GM23248 (cell line): ENCODE data around the gene TRIM26. TPM values are rescaled to one million over a fixed set of nuclear protein-coding genes. Genes with fewer than 3 reads are reported as not detected.
"Not testable (repeated sequence)": the region's sequence is repeated elsewhere in the genome, so short reads cannot be mapped to it uniquely, and the experiment has no call there.

Experiments used
- DNase-seq: peaks from one replicate; pipeline ENCODE4 v3.0.0-alpha.2; 2015
- H2AFZ ChIP-seq: fragments of 200-600 bp; sonication (generic); 2 replicates; pipeline ENCODE4 v1.6.1; 2016; ENCODE audit warnings: antibody characterized with exemption
- H3F3A ChIP-seq: fragments of 200-600 bp; sonication (generic); 2 replicates; pipeline ENCODE4 v1.6.1; 2016; ENCODE audit warnings: mild to moderate bottlenecking, antibody characterized with exemption, mixed run types; ENCODE audit not compliant: insufficient read depth
- H3K27ac ChIP-seq: fragments of 200-600 bp; sonication (generic); 2 replicates; pipeline ENCODE4 v1.5.1; 2016; ENCODE audit warnings: mild to moderate bottlenecking
- H3K27me3 ChIP-seq: fragments of 200-600 bp; sonication (generic); replicated peaks from 2 replicates; pipeline ENCODE4 v1.6.1; 2016; ENCODE audit warnings: mild to moderate bottlenecking; ENCODE audit not compliant: insufficient read depth
- H3K36me3 ChIP-seq: fragments of 200-600 bp; sonication (generic); 2 replicates; pipeline ENCODE4 v1.6.1; 2016; ENCODE audit warnings: low read depth, mild to moderate bottlenecking
- H3K4me1 ChIP-seq: fragments of 200-600 bp; sonication (generic); 2 replicates; pipeline ENCODE4 v1.6.1; 2016; ENCODE audit warnings: mild to moderate bottlenecking; ENCODE audit not compliant: insufficient read depth
- H3K4me2 ChIP-seq: fragments of 200-600 bp; sonication (generic); one replicate; pipeline ENCODE4 v1.6.1; 2016; ENCODE audit warnings: mild to moderate bottlenecking; ENCODE audit not compliant: unreplicated experiment
- H3K4me3 ChIP-seq: fragments of 200-600 bp; sonication (generic); 2 replicates; pipeline ENCODE4 v1.5.1; 2016; ENCODE audit warnings: mild to moderate bottlenecking
- H3K79me2 ChIP-seq: fragments of 200-600 bp; sonication (generic); 2 replicates; pipeline ENCODE4 v1.6.1; 2016; ENCODE audit warnings: mild to moderate bottlenecking; ENCODE audit not compliant: insufficient read depth
- H3K9ac ChIP-seq: fragments of 200-600 bp; sonication (generic); 2 replicates; pipeline ENCODE4 v1.6.1; 2016; ENCODE audit warnings: mild to moderate bottlenecking
- H3K9me2 ChIP-seq: fragments of 200-600 bp; sonication (generic); 2 replicates; pipeline ENCODE4 v1.6.1; 2016; ENCODE audit warnings: mixed run types, mild to moderate bottlenecking, moderate library complexity; ENCODE audit not compliant: insufficient read depth
- H3K9me3 ChIP-seq: fragments of 200-600 bp; sonication (generic); one replicate; pipeline ENCODE4 v1.6.1; 2017; ENCODE audit warnings: low read depth
- H4K20me1 ChIP-seq: fragments of 200-600 bp; sonication (generic); 2 replicates; pipeline ENCODE4 v1.6.0; 2016; ENCODE audit not compliant: insufficient read depth
- EZH2 ChIP-seq: fragments of 200-600 bp; sonication (generic); IDR thresholded peaks from 2 replicates; pipeline ENCODE4 v1.6.1; 2018; ENCODE audit warnings: antibody characterized with exemption, mild to moderate bottlenecking; ENCODE audit not compliant: insufficient read depth, poor library complexity, severe bottlenecking
- EZH2phosphoT487 ChIP-seq: fragments of 200-600 bp; sonication (generic); IDR thresholded peaks from 2 replicates; pipeline ENCODE4 v1.6.1; 2018; ENCODE audit warnings: antibody characterized with exemption, moderate library complexity, mild to moderate bottlenecking, low read depth; ENCODE audit not compliant: insufficient read depth
- WGBS, 2 experiments: methylation state at CpG; one replicate each; pipeline ENCODE4 v1.1.6; 2015 to 2017; ENCODE audit warnings: low lambda C conversion rate in 2 of 2, low coverage in 1 of 2; ENCODE audit errors: missing lambda C conversion rate in 2 of 2; 5-methylcytosine and 5-hydroxymethylcytosine counted together
- in situ Hi-C: fragments of 300-500 bp; cut with MboI; formaldehyde crosslinking; loops from 2 replicates; pipeline ENCODE4 v1.15.0; 2020
- polyA plus RNA-seq: library from polyadenylated mRNA; unstranded; fragments of >200 nt; fragmentation: Nextera tagmentation; extraction: Ambion mirVana; gene quantifications from 2 replicates; pipeline ENCODE4 v1.2.1, GENCODE V29; 2016
- total RNA-seq: library from RNA; depleted of rRNA; stranded (reverse); fragments of >200 nt; shearing (Covaris generic); gene quantifications from 2 replicates; pipeline ENCODE4 v1.2.3, GENCODE V29; 2014

Gene TRIM26
- total and polyA plus RNA-seq, 2 experiments from 2014 or later = 22.9 to 30.7 TPM

- H3K27ac ChIP-seq = no peak overlapping the region
- H3K9me3 ChIP-seq = no peaks in the 10 kb centered on the region
- H2AFZ ChIP-seq = peak overlapping the region; percentile 22; the same call in 1 of the 2 replicates
- no peaks in the 10 kb centered on the region for H4K20me1 ChIP-seq
- H3K9ac ChIP-seq = no peak overlapping the region
- 0 out of 2 replicates have a peak overlapping the region, but pooled peaks have one; percentile 1 for H3K4me3 ChIP-seq
- no peaks in the 10 kb centered on the region for H3F3A ChIP-seq
- TF ChIP-seq EZH2 = peak; percentile 73
- 0 out of 2 replicates have a peak, but pooled peaks have one; percentile 29 for TF ChIP-seq EZH2phosphoT487
- peak; percentile 43 for DNase-seq
- H3K4me1 ChIP-seq = no peaks in the 10 kb centered on the region
- peaks cover 92% of the 10 kb centered on the region for H3K27me3 ChIP-seq
- WGBS, 2 experiments = 6 to 7% methylated on average over 58 to 59 of the region's 62 CpGs
- no peaks in the 10 kb centered on the region for H3K9me2 ChIP-seq
- in situ Hi-C loops = no loop called here
- no peaks in the 10 kb centered on the region for H3K36me3 ChIP-seq
- H3K79me2 ChIP-seq = no peaks in the 10 kb centered on the region
- no peak overlapping the region for H3K4me2 ChIP-seq
These were observed 41.3 kb downstream of the TRIM26 start for GRCh38 chr6:30171677-30172471.

- H3K9ac ChIP-seq = no peak overlapping the region
- DNase-seq = peak; percentile 68
- no peak overlapping the region for H3K4me3 ChIP-seq
- WGBS, 2 experiments = 31 to 32% methylated on average over 7 of the region's 7 CpGs
- H2AFZ ChIP-seq = no peak overlapping the region
- H3K4me1 ChIP-seq = no peaks in the 10 kb centered on the region
- no peak overlapping the region for H3K27ac ChIP-seq
- no peaks in the 10 kb centered on the region for H3K79me2 ChIP-seq
- H4K20me1 ChIP-seq = no peaks in the 10 kb centered on the region
- no peak for TF ChIP-seq EZH2phosphoT487
- no peak for TF ChIP-seq EZH2
- H3K9me2 ChIP-seq = no peaks in the 10 kb centered on the region
- in situ Hi-C loops = no loop called here
- no peaks in the 10 kb centered on the region for H3K9me3 ChIP-seq
- peaks cover 78% of the 10 kb centered on the region for H3K27me3 ChIP-seq
- H3K36me3 ChIP-seq = no peaks in the 10 kb centered on the region
- no peaks in the 10 kb centered on the region for H3F3A ChIP-seq
- H3K4me2 ChIP-seq = no peak overlapping the region
These were observed 43.3 kb downstream of the TRIM26 start for GRCh38 chr6:30169658-30170614.

- Histone ChIP-seq H3F3A (no peaks in the 10 kb centered on the region), H3K79me2 (no peaks in the 10 kb centered on the region), H3K27ac (no peak overlapping the region), H4K20me1 (no peaks in the 10 kb centered on the region), H3K9me2 (no peaks in the 10 kb centered on the region), H3K36me3 (no peaks in the 10 kb centered on the region), H3K9me3 (no peaks in the 10 kb centered on the region), H3K4me3 (no peak overlapping the region), H3K27me3 (peaks cover 66% of the 10 kb centered on the region), H3K4me2 (no peak overlapping the region), H3K9ac (no peak overlapping the region), H2AFZ (no peak overlapping the region), H3K4me1 (no peaks in the 10 kb centered on the region)
- in situ Hi-C loops = no loop called here
- DNase-seq = no peak
- TF ChIP-seq EZH2phosphoT487 = no peak
- no peak for TF ChIP-seq EZH2
- 35 to 64% methylated on average over 1 of the region's 1 CpG for WGBS, 2 experiments
These were observed 44.5 kb downstream of the TRIM26 start for GRCh38 chr6:30168741-30169140.

GRCh38 chr6:30167101-30167500 is 46.1 kb downstream of the TRIM26 start:
- Histone ChIP-seq H3K4me3 (no peak overlapping the region), H3K27me3 (peaks cover 50% of the 10 kb centered on the region), H3K27ac (no peak overlapping the region), H3K36me3 (no peaks in the 10 kb centered on the region), H3K9ac (no peak overlapping the region), H3F3A (no peaks in the 10 kb centered on the region), H3K9me3 (no peaks in the 10 kb centered on the region), H3K4me1 (no peaks in the 10 kb centered on the region), H3K4me2 (no peak overlapping the region), H2AFZ (no peak overlapping the region), H4K20me1 (no peaks in the 10 kb centered on the region), H3K79me2 (no peaks in the 10 kb centered on the region), H3K9me2 (no peaks in the 10 kb centered on the region)
- in situ Hi-C loops = no loop called here
- TF ChIP-seq EZH2phosphoT487 (no peak), EZH2 (no peak)
- WGBS, 2 experiments = 41 to 43% methylated on average over 6 of the region's 6 CpGs
- no peak for DNase-seq

- H3K9me2 ChIP-seq, H3K79me2 ChIP-seq, H3K9ac ChIP-seq, H3K36me3 ChIP-seq, H3K9me3 ChIP-seq, H3K4me1 ChIP-seq, in situ Hi-C loops, H2AFZ ChIP-seq, H3F3A ChIP-seq, H3K4me3 ChIP-seq, H3K27ac ChIP-seq, H4K20me1 ChIP-seq, DNase-seq, H3K4me2 ChIP-seq: not testable (repeated sequence)
- WGBS, 2 experiments = 21 to 44% methylated on average over 1 of the region's 1 CpG
- H3K27me3 ChIP-seq = peaks cover 31% of the 10 kb centered on the region
These were observed 48.0 kb downstream of the TRIM26 start for GRCh38 chr6:30165238-30165637.
